Hematopoietic multipotent progenitor cell (in vitro differentiated cells): ENCODE data around the gene ADH4. TPM values are rescaled to one million over a fixed set of nuclear protein-coding genes. Genes with fewer than 3 reads are reported as not detected.
"Not testable (repeated sequence)": the region's sequence is repeated elsewhere in the genome, so short reads cannot be mapped to it uniquely, and the experiment has no call there.

Experiments
- DNase-seq, 3 donors: peaks; one replicate each; pipeline ENCODE4 v3.0.0-alpha.2; 2011 to 2015; ENCODE audit warnings: low read depth in 2 of 3, low spot score in 2 of 3
- total RNA-seq: library from RNA; depleted of rRNA; stranded (reverse); fragments of >200 nt; gene quantifications from one replicate; pipeline ENCODE4 v1.2.3, GENCODE V29; 2012

ADH4 gene
- total RNA-seq, 1 donor, result not detected

DNA sequence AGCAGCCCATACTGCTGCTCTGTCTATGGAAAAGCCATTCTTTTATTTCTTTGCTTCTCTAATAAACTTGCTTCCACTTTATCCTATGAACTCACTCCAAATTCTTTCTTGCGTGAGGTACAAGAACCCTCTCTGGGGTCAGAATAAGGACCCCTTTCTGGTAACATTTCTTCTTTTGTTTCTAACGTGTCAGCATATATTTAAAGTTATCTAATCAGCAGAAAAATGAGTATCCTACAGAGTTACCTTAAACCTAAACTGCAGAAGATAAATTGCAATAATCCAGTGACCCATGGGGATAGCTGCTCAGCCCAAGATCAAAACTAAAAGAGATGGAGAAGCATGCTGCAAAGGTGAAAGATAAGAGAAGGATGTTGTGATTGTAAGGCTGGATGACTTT is 59.5 kb downstream of the ADH4 start:
- no peak for DNase-seq

DNA sequence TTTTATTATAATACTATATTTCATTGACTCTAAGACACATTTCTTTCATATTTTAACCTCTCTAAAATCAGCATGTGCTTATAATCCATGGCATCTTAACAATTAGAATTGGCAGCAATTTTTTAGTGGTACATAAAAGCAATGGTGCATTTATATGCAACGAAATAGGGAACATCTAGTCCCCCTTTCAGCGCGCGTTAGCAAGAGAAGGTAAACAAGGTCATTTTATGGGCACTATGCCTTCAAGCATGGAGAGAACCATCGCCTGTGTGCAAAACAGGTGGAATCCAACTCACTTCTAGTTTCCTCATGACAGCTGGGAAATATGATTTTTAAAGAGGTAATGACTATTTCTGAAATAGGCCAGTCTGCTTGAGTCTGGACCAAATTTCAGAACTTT is 61.9 kb downstream of the ADH4 start:
- no peak for DNase-seq

- DNase-seq, result not testable (repeated sequence)
These were observed 63.2 kb downstream of the ADH4 start for GRCh38 chr4:99080869-99081268.

DNA sequence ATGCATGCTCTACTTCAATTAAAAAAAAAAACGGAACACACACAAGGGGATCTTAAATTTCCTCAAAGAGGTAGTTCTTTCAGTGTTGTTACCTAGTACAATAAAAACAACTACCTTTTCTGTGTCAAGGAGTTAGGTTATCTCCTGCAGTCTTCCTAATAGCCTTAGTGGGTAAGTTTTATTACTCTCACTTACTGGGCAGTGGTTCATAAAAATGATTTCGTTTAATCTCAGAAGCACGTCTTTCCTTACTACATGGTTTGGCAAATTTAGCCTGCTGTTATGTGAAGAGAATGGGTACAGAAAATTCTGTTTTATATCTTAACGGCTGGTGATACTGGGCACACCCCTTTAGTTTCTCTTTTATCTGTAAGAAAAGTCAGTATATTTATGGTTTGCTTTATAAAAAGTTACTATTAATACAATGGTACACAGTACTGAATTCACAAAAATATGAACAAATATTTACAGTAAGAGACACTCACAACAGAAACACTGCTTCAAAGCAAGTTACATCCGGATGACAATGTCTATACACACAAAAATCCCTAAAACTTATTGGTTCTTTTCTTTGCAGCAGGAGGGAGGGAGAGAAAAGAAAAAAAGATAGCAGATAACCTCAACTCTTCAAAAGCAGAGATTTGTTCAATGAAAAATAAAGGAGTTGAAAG is 64.3 kb downstream of the ADH4 start:
- no peak for DNase-seq

- no peak for DNase-seq
These were observed 65.0 kb downstream of the ADH4 start for GRCh38 chr4:99078931-99079624.

DNA sequence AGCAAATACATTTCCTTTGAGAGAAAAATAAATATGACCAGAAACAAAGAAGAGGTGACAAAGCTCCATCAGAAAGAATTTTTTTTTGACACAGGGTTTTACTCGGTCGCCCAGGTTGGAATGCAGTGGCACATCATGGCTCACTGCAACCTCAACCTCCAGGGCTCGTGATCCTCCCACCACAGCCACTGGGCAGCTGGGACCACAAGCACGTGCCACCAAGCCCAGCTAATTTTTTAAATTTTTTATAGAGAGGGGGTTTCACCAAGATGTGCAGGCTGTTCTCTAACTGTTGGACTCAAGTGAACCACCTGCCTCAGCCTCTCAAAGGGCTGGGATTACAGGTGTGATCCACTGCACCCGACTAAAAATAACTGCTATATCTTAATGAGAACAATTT is 65.8 kb downstream of the ADH4 start:
- DNase-seq, result no peak

DNA sequence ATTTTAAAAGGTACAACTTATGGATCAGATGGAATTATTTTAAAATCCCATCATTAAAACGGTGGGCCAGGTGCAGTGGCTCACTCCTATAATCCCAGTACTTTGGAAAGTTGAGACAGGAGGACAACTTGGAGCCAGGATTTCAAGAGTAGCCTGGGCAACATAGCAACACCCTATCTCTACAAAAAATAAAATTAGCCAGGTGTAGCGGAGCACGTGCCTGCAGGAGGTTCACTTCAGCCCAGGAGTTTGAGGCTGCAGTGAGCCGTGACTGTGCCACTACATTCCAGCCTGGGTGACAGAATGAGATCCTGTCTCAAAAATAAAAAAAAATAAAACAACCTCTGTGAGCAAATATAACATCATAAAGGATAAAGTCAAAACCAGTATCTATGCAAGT is 66.9 kb downstream of the ADH4 start:
- no peak for DNase-seq

DNA sequence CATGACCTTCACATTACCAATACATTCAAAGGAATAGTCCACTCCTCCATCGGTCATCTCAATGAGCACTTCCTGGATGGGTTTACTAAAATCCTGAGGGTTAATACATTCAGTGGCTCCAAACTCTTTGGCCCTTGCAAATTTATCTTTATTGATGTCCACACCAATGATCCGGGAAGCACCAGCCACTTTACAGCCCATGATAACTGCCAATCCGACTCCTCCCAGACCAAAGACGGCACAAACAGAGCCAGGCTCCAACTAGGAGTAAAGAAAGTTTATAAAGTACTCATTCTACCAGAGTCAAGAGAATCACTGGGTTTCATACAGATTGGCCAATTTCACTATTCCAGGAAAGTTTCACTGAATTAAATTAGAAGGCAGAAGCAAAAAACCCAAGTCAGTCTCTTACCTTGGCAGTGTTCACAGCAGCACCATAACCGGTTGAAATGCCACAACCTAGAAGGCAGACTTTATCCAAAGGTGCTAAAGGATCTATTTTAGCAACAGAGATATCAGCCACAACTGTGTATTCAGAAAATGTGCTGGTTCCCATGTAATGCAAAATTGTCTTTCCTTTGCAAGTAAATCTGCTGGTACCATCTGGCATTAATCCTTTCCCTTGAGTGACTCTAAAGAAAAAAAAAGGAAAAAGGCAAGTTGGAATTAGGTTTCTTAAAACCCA is 67.7 kb downstream of the ADH4 start:
- no peak for DNase-seq

DNA sequence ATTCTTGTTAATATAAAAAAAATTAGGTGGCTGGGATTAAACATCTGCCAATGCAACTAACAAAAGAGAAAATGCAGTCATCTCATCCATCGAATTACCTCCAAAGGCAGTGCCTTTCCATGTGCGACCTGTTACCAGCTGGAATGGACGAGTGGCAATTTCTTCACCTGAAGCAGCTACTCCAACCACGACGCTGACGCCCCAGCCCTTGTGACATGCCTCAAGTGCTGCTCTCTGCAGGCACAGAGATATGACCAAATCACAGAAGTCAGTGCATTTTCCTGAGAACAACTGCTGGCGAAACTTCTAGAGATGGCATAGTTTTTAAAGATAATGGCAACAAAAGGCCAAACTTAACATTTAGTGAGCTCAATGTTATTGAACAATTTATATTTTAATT is 69.3 kb downstream of the ADH4 start:
- no peak for DNase-seq

Other genes starting within 250 kb of the ADH4 start
- 45.0 TPM for gene EIF4E, start 215.2 kb downstream of the ADH4 start, total RNA-seq
- 26.7 TPM for gene METAP1, start 148.6 kb downstream of the ADH4 start, total RNA-seq
- 55.5 TPM for gene ADH5, start 55.5 kb downstream of the ADH4 start, total RNA-seq
- not detected for gene ADH6, start 74.9 kb upstream of the ADH4 start, total RNA-seq
- gene ADH1A, start 146.7 kb upstream of the ADH4 start, total RNA-seq, result not detected
- under 0.01 TPM for gene ADH1B, start 177.1 kb upstream of the ADH4 start, total RNA-seq
- gene ADH1C, start 208.4 kb upstream of the ADH4 start, total RNA-seq, result not detected